ENCODE results near the gene TIMM22. TPM values are rescaled to one million over a fixed set of nuclear protein-coding genes. Genes with fewer than 3 reads are reported as not detected.
A peak's percentile ranks its signal among the peaks of the same experiment; 100 is the strongest.

TIMM22 gene
- total and polyA plus RNA-seq, 2 of the 13 experiments (the other 11 are each of a cell fraction or from before 2014, with no cell fraction given), result 6.2 to 15.5 TPM

GRCh38 chr17:1000597-1001461, 3.9 kb downstream of the TIMM22 start (continued):
- TF ChIP-seq ZNF546 (CRISPR knock-in tag; conservative IDR thresholded peaks at IDR 0.05) (no peak), PLSCR1 (CRISPR knock-in tag; IDR thresholded peaks at IDR 0.05; ENCODE audit: borderline replicate concordance) (no peak), SOX6 (IDR thresholded peaks at IDR 0.05) (no peak), SOX6 (CRISPR knock-in tag; IDR thresholded peaks at IDR 0.05) (peak; percentile 35; the same call in 1 of the 2 replicates), CENPX (CRISPR knock-in tag; IDR thresholded peaks at IDR 0.05) (no peak), ZNF605 (CRISPR knock-in tag; IDR thresholded peaks at IDR 0.05) (no peak)
- TF ChIP-seq, protein P1, sequence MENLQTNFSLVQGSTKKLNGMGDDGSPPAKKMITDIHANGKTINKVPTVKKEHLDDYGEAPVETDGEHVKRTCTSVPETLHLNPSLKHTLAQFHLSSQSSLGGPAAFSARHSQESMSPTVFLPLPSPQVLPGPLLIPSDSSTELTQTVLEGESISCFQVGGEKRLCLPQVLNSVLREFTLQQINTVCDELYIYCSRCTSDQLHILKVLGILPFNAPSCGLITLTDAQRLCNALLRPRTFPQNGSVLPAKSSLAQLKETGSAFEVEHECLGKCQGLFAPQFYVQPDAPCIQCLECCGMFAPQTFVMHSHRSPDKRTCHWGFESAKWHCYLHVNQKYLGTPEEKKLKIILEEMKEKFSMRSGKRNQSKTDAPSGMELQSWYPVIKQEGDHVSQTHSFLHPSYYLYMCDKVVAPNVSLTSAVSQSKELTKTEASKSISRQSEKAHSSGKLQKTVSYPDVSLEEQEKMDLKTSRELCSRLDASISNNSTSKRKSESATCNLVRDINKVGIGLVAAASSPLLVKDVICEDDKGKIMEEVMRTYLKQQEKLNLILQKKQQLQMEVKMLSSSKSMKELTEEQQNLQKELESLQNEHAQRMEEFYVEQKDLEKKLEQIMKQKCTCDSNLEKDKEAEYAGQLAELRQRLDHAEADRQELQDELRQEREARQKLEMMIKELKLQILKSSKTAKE (CRISPR knock-in tag; IDR thresholded peaks at IDR 0.05; ENCODE audit: borderline replicate concordance), result no peak

GRCh38 chr17:1001640-1002411, 4.9 kb downstream of the TIMM22 start:
- no peaks in the 10 kb centered on the region for H3K27me3 ChIP-seq (ENCODE audit: control insufficient read depth in 1 of 2, insufficient read depth in 2 of 2, low read length in 2 of 2)
- no peak overlapping the region for H3K27ac ChIP-seq (ENCODE audit: extremely low read length, insufficient read depth, low read length)
- POLR2A ChIA-PET, result interaction anchor here (1.5 kb wide), 1 partner anchor 21 kb away, joined by 5 read pairs; no protein-coding TSS in a partner anchor
- CTCF ChIA-PET (ENCODE audit: low intra/inter-chr PET ratio, low total read pairs), result no interaction called here
- H3K4me3 ChIP-seq (replicated peaks in 1 of 3; ENCODE audit: insufficient read depth in 1 of 3, low read depth in 2 of 3, low read length in 3 of 3), result no peak overlapping the region
- no peak for ATAC-seq
- H2AFZ ChIP-seq (ENCODE audit: low read length), result no peak overlapping the region
- BruUV-seq (replicated peaks), result no TSS peak
- H3K9ac ChIP-seq (ENCODE audit: insufficient read depth, low read depth, low read length), result no peak overlapping the region
- no peak for FAIRE-seq
- DNase-seq (ENCODE audit: low spot score), result no peak
- no peaks in the 10 kb centered on the region for H3K9me3 ChIP-seq (ENCODE audit: low read length)
- H3K4me2 ChIP-seq (ENCODE audit: low read depth, low read length), result no peak overlapping the region
- H3K4me1 ChIP-seq (ENCODE audit: insufficient read depth, low read length), result peaks cover 43% of the 10 kb centered on the region
- WGBS (ENCODE audit: low lambda C conversion rate), result 91% methylated on average over 16 of the region's 18 CpGs
- intact Hi-C loops (cut with micrococcal nuclease; ENCODE audit: unreplicated experiment) (no loop called here), in situ Hi-C loops (cut with HindIII; ENCODE audit: extremely low pct_ligation_motif_present, low pct_unique_long_range_greater_than_20kb) (no loop called here)
- peaks cover 22% of the 10 kb centered on the region for H3K79me2 ChIP-seq (ENCODE audit: insufficient read depth, low read length)
- TF ChIP-seq GMEB2 (CRISPR knock-in tag; IDR thresholded peaks at IDR 0.05; ENCODE audit: low read depth) (no peak), AGO2 (optimal IDR thresholded peaks at IDR 0.05; ENCODE audit: low read depth, low read length) (peak; percentile 40), ETV5 (CRISPR knock-in tag; IDR thresholded peaks at IDR 0.05; ENCODE audit: borderline replicate concordance) (no peak), ZNF570 (CRISPR knock-in tag; IDR thresholded peaks at IDR 0.05; ENCODE audit: borderline replicate concordance) (no peak), THAP11 (CRISPR knock-in tag; IDR thresholded peaks at IDR 0.05) (no peak)
- TF ChIP-seq, protein P2, sequence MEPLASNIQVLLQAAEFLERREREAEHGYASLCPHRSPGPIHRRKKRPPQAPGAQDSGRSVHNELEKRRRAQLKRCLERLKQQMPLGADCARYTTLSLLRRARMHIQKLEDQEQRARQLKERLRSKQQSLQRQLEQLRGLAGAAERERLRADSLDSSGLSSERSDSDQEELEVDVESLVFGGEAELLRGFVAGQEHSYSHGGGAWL (CRISPR knock-in tag; IDR thresholded peaks at IDR 0.05), result no peak
- H4K20me1 ChIP-seq (ENCODE audit: insufficient read depth, low read length), result peaks cover 4% of the 10 kb centered on the region; the same call in 1 of the 2 replicates
- peaks cover 7 to 26% of the 10 kb centered on the region in 2 experiments for H3K36me3 ChIP-seq (replicated peaks in 1 of 2; ENCODE audit: control insufficient read depth in 1 of 2, insufficient read depth in 2 of 2, low read length in 2 of 2)
